Activated CD4-positive, CD25-positive, alpha-beta regulatory T cell treated with anti-CD3 and anti-CD28 coated beads, Interleukin-2, amount 50 U/mL, for 24 hours (primary cell): ENCODE results near the gene HLA-DOA.
A peak's percentile ranks its signal among the peaks of the same experiment; 100 is the strongest.

Experiments
- ATAC-seq, 2 donors: fragments of 150-1000 bp; cut with Tn5 transposase; one replicate each; pipeline ENCODE4 v1.10.0; 2021; ENCODE audit warnings: mild to moderate bottlenecking in 1 of 2, moderate library complexity in 1 of 2

HLA-DOA gene

DNA sequence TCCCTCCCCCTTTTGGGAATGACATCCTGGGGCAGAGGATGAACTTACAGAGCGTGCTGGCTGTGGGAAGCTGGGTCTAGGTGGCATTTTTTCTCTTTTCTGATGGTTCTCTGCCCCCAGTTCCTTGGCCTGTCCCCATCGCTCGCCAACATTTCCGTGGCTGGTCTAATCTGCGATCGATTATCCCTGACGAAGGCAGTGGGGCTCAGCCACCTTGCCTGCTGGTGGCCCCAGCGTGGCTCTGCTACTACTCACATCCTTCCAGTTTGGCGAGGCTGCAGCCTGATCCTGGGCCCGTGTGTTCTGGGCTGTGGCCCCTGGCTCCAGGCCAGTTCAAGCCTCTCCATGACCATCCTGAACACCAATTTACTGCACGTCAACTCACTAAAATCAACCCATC, 6.4 kb upstream of the HLA-DOA start:
- ATAC-seq = no peak

DNA sequence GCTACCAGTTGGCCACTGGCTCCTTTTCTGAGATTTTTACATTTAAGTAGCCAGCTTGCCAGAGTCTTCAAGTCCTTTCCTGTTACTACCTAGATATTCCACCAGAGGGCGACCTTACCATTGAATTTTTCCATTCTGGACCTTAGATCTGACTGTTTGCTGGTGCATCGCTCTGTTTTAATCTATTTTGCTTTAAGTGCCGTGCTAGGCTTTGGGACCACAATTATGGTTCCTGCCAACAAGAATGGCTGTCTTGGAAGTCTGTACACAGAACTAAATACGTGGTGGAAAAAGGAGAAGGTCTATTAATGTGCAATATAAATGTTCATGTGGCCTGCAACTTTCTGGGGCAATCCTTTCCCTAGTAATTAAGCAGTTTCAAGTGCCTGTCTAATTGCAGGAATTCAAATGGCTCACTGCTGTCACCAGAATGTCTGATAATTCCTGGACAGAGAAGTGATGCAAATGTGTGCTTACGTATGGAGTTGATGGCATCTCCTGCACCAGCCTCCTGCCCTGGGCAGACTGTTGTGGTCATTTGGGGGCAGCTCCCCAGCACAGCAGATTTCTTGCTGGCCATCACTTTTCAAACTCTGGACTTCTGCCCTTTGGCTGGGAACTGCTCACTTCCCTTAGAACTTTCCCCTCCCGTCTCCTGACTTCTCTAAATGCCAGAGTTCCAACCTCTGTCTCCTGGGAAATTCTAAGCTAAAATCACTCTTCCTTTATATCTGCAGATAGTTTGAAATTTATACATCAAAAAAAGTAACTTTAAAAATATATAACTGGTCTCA, 5.6 kb upstream of the HLA-DOA start:
- peak; percentile 48 to 57 for ATAC-seq

DNA sequence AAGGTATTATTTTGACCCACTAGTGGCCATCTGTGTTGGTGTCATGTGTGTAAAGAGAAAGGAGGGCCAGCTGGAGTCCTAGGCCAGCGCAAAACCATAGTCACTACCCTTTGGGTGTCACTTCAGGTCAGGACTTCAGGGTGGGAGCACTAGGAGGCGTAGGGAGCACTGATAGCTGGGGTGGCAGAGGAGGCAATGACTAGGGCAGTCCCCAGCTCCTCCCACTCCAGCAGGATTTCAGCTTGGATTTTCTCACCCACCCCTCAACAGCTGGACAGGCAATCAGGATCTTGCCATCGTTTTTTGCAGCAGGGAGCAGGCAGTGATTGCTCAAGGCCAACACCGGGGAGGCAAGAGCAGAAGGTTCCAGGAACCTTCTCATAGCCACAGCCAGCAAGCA, 4.2 kb upstream of the HLA-DOA start:
- no peak for ATAC-seq

DNA sequence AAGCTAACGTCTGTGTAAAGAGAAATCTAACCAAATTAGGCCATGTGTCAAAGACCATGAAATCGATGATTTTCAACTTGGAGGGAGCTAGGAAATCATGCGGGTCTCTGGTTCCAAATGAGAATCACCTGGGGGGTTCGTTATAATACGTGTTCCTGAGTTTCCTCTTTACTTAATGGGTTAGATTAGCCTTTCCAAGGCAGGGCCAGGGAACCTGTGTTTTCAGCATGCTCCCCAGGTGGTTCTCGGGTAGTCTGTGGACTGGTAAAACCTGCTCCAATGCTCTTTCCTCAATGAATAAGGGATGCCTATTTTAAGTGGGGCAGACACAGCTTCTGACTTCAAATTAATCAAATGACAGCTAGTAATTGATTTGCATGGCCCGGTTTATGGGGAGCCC, 965 bp upstream of the HLA-DOA start:
- ATAC-seq = no peak

DNA sequence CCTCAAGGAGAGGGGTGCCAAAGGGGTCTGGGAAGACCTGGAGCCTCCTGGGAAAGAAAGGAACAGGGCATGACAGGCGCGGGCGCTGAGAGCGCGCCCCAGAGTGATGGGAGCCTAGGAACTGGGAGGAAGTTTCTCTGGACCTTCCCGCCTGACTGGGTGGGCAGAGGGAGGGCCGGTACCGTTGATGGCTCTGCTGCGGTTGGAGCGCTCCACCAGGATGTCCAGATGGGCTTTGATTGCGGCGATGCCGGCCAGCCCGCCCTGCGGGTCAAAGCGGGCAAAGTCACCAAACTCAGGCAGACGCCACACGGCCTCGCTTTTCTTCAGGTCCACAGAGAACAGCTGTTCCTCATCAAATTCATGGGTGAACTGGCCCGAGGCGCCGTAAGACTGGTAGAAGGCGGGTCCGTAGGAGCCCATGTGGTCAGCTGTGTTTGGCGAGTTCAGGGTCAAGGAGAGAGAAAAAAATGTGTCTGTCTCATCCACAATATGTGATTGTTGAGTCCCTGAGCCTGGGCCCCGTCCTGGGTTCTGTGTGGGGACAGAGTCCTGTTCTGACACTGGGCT, 1.5 kb downstream of the HLA-DOA start:
- ATAC-seq = no peak

DNA sequence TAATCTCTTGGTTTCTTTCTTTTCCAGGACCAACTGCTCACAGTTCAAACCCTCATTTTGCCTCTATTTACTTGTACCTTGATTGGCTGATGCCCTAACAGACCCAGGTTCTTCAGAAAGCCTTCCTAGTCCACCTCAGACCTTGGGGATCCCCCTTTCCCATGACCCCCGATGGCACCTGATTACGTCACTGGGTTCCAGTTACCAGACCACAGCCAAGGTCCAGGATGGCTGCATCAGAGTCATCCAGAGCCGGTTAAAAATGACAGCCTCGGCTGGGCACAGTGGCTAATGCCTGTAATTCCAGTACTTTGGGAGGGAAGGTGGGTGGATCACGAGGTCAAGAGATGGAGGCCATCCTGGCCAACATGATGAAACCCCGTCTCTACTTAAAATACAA, 4.5 kb downstream of the HLA-DOA start:
- ATAC-seq = no peak

- ATAC-seq = no peak
These were observed 7.7 kb downstream of the HLA-DOA start for GRCh38 chr6:33001685-33002084.

GRCh38 chr6:33000055-33000454, 9.3 kb downstream of the HLA-DOA start:
- peak; percentile 38 to 51 for ATAC-seq

DNA sequence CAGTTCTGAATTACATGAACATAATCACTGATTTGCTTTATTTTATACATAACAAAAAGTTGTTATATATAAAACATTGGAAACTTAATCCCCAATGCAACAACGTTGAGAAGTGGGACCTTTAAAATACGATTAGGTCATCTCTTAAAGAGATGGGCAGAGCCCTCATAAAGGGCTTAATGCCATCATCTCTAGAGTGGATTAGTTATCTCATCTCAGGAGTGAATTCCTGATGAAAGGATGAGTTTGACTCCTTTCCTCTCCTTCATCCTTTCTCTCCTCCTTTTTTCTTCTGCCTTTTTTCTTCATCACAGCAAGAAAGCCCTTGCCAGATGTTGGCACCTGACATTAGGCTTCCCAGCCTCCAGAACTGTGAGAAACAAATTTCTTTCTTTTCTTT, 13.9 kb downstream of the HLA-DOA start:
- ATAC-seq = no peak

- no peak for ATAC-seq
These were observed 15.9 kb downstream of the HLA-DOA start for GRCh38 chr6:32993363-32993973.

DNA sequence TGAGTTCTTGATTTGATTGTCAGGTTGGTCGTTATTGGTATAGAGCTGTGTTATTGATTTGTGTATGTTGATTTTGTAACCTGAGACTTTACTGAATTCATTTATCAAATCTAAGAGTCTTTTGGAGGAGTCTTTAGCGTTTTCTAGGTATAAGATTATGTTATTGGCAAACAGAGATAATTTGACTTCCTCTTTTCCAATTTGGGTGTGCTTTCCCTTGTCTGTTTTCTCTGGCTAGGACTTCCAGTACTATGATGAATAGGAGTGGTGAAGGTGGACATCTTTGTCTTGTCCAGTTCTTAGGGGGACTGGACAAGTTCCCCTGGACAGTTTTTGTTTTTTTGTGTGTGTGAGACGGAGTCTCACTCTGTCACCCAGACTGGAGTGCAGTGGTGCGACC, 17.4 kb downstream of the HLA-DOA start:
- ATAC-seq = no peak

GRCh38 chr6:32989368-32989767, 20.0 kb downstream of the HLA-DOA start:
- peak in 1 of 2 donors; percentile 39 for ATAC-seq

- peak; percentile 86 to 91 for ATAC-seq
These were observed 24.6 kb downstream of the HLA-DOA start for GRCh38 chr6:32984622-32985389.

DNA sequence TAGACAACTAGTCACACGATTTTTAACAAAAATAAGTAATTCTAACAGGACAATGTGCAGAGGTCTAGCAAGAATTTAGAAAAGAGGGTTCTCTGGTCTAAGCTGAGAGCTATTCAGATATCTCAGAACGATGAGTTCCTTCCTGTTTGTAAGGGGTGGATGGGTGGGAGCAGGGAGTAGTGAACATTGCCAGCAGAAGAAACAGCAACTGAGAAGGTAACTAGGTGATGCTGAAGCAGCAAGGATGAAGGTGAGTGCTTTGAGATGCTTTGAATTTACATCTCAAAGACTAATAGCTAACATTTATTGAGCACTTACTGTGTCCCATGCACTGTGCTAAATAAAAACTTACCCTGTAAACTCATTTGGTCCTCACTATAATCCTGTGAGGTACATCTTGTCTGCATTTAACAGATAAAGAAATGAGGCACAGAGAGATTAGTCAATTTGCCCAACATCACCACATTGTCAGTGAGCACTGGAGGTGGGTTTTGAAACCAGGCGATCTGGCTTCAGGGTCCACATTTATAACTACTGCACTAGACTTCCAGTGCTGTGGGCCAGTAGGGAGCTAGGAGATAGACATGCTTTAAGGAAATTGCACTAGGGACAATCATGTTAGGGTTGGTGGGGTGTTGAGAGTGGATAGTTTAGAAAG, 25.3 kb downstream of the HLA-DOA start:
- peak; percentile 25 for ATAC-seq

- ATAC-seq = no peak
These were observed 25.9 kb downstream of the HLA-DOA start for GRCh38 chr6:32983493-32983848.

GRCh38 chr6:32982702-32983492, 26.5 kb downstream of the HLA-DOA start:
- ATAC-seq = no peak

DNA sequence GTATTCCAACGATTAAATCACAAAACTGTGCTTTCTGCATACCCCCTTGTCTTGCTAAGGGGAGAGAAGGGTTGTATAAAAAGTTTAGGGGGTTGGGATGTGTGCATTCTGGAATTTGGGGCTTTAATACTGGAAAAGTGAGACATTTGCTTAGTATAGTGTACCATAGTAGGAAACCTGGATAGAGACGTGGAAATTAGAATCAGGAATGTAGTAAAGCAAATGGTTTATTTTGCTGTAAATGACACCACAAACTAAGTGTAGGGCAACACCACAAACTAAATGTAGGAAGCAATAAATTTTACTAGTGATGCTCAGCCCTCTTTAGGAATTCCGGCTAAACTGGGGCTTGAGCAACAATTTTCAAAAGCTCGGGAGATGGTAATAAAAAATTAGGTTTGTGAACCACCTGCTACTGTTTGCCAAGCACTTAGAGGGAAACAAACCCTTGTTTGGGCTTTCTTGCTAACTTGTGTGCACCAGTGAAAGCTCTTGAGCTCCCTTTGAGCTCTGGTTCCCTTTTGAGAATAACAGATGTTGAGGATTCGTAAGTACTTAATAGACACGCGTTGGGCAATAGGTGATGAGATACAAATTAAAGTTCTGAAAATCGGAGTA, 27.2 kb downstream of the HLA-DOA start:
- no peak for ATAC-seq

DNA sequence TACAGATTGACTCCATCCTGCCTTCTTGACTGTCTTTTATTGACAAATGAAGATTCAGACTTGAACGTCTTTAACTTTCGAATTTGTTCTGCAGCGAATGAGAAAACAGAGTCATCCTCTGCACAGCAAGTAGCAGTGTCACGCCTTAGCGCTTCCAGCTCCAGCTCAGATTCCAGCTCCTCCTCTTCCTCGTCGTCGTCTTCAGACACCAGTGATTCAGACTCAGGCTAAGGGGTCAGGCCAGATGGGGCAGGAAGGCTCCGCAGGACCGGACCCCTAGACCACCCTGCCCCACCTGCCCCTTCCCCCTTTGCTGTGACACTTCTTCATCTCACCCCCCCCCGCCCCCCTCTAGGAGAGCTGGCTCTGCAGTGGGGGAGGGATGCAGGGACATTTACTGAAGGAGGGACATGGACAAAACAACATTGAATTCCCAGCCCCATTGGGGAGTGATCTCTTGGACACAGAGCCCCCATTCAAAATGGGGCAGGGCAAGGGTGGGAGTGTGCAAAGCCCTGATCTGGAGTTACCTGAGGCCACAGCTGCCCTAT, 28.8 kb downstream of the HLA-DOA start:
- ATAC-seq = no peak

DNA sequence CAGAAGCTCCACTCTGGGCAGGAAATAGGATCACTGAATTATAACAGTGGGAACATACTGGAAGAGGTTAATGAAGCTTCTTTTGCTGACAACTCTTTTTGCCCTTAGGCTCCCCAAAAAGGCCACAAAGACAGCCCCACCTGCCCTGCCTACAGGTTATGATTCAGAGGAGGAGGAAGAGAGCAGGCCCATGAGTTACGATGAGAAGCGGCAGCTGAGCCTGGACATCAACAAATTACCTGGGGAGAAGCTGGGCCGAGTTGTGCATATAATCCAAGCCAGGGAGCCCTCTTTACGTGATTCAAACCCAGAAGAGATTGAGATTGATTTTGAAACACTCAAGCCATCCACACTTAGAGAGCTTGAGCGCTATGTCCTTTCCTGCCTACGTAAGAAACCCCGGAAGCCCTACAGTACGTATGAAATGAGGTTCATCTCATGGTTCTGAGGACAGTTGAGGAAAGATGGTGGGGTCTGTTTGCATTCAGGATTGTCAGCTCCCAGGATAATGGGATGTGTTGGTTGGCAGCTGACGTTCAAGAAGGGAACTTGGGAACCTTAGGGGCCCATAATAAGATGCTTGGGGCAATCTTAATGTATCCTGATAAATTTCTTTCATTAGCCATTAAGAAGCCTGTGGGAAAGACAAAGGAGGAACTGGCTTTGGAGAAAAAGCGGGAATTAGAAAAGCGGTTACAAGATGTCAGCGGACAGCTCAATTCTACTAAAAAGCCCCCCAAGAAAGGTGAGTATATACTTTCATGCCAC, 29.5 kb downstream of the HLA-DOA start:
- ATAC-seq = no peak

GRCh38 chr6:32977953-32978324, 31.5 kb downstream of the HLA-DOA start:
- no peak for ATAC-seq
